HG03378 (cell line): ENCODE data around the gene RASSF3.
"Not testable (repeated sequence)": the region's sequence is repeated elsewhere in the genome, so short reads cannot be mapped to it uniquely, and the experiment has no call there.

Experiments used
- ATAC-seq: cut with Tn5 transposase; IDR thresholded peaks from one replicate; pipeline ENCODE4 v1.9.1; 2021; ENCODE audit warnings: mild to moderate bottlenecking, moderate library complexity; ENCODE audit not compliant: unreplicated experiment

RASSF3 gene

DNA sequence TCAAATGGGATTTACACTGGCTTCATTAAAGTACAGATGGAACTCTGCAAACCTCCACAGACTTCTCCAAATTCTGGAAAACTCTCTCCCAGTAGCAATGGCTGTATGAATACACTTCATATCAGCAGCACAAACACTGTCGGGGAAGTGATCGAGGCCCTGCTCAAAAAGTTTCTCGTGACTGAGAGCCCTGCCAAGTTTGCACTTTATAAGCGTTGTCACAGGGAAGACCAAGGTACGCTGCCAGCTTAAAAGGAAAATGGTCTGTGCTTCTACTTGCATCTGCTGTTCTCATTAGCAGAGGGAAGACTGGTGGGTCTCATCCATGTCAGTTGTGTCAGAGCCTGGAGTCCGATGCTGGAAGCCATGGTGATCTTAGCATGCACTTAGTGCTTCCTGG, 77.9 kb downstream of the RASSF3 start:
- no peak for ATAC-seq

DNA sequence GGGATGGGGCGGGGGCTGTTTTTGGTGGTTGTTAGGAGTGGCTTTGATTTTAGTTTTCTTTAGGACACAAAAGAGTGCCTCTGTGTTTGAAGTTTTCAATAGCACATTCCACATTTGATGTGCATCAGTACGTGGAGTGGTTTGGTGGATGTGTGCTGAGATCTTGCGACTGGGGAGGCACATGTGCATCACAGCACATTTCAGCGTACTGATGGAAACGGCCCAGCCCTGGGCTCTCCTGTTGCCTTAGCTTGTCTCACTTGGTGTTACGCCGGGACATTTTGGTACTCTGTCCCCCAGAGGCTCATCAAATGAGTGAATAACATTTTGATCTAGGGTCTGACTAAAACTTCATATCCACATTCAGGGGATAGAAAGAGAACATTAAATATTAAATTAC, 78.4 kb downstream of the RASSF3 start:
- ATAC-seq, result no peak

GRCh38 chr12:64690236-64690635, 79.9 kb downstream of the RASSF3 start:
- ATAC-seq, result not testable (repeated sequence)

DNA sequence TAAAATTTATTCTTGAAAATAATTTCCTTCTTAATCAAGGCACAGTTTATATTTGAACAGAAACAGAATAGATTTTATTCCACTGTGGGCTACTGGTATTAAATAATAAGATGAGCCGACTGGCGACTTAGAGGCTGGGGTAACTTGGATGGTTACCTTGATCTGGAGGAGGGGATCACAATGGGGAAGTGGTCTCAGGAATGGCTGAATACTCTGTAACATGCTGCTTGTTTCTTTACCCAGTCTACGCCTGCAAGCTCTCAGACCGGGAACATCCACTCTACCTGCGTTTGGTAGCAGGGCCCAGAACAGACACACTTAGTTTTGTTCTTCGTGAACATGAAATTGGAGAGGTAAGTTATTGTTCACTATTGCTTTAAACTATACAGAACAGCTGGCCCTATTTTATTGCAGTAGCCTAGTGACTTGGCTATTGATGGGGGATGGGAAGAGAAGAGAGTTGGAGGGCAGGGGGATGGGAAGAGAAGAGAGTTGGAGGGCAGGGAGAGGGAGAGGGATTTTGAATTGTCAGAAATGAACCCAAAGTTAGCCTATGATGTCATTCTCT, 81.0 kb downstream of the RASSF3 start:
- no peak for ATAC-seq

DNA sequence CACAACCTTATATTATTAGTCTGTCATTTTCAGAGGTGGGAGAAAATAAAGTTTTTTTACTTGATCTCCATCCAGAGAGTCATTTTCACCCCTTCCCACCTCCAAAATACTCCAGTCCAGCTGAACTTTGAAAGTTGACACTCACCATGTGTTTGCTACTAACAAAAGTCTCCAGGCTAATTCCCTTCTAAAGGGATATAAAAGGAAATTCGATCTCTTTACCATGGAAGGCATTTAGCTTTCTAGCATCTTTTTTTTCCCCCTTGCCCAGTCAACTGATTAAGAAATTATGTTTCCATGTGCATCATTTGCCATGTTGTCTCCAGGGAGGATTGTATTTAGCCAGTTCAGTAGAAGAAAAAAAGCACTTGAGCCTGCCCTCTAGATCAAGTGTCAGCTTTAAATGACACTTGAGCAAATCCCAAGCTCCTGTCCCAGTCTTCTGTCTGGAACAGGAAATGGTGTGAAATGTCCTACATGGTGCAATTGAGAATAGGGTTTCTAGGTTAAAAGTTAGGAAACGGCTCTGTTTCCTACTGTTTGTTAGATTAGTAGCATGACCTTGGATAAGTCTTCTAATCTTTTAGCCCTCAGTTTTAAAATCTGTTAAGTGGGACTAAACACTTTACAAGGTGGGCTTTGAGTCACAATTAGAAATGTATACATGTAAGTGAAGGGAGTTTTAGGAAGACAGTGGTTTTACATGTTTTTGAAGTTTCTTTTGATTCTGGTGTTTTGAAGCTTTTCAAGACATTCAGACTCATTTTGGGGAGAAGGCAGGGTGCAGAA, 81.7 kb downstream of the RASSF3 start:
- ATAC-seq, result no peak

DNA sequence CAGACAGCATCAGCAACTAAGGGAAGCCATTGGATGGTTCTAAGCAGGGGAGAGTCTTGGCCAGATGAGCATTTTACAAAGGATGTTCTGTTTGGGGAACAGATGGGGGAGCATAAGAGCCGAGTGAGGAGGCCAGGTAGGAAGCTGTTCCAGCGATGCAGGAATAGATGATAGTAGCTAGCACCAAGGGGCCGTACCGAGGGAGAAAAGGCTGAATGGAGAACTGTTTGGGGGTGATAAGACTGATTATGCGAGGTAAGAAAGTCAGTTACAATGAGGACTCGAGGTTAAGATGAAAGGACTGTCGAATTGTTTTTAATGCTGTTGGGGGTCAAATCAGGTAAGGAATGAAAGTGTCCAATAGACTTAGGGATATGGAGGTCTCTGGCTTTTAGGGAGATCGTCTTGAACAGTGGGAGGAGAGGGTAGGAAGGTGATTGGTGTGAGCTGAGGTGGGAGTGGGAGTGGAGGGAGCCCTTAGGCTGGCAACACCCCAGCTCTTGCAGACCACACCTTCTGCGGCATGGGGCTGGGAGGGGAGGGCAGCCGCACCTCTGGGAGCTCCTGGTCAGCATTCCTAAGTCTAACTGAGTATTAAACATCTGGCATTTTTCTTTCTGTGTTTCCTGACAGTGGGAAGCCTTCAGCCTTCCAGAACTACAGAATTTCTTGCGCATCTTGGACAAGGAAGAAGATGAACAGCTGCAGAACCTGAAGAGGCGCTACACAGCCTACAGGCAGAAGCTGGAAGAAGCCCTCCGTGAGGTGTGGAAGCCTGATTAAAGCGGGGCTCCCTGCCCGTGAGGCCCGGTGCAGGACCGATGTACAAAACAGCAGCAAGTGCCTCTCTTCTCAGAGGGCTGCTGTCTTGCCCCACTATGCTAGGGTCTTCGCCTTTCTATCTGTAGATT, 84.1 kb downstream of the RASSF3 start:
- ATAC-seq, result no peak

DNA sequence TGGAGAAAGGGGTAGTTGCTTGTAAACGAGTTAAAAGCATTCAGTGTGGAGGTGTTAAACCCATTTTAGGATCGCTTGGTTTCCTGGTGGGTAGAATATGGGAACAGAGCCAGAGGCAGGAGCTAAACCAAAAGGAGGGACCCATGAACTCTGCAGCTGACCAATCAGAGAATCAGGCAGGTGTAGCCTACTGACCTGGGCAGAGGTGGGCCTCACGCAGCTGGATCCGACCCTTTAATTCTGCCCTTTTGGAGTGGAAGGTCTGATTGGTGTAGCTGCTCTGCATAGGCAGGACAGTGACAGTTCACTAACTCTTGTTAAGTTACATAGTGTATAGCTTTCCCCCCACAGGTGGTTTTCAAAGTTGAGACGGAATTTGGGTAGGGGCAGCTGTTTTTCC, 85.3 kb downstream of the RASSF3 start:
- ATAC-seq, result no peak

DNA sequence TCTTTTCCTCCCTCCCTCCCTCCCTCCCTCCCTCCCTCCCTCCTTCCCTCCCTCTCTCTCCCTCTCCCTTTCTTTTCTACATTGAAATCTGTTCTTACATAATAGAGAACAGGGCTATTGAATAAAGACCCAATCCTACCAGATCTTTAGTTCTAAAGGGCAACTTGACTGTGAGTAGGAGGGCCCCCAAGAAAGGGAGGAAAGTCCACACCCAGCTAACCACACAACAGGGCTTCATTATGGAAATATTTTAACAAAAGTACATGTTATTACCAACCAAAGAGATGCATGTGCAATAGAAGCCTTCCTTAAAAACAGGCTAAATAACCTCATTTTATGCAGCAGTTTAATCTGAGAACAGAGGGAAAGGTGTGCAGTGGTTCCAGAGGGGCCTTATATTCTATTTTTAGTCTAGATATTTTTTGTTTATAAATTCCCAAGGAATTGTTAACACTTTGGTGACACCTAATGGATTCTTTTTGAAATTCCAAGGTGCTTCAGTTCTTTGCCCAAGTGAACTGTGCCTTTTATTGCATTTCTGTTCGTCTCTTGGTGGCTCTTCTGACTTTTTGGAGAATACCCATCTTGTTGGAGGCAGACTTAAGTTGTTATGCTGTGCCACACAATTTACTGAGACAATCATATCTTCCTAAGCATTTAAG, 85.9 kb downstream of the RASSF3 start:
- ATAC-seq, result no peak

DNA sequence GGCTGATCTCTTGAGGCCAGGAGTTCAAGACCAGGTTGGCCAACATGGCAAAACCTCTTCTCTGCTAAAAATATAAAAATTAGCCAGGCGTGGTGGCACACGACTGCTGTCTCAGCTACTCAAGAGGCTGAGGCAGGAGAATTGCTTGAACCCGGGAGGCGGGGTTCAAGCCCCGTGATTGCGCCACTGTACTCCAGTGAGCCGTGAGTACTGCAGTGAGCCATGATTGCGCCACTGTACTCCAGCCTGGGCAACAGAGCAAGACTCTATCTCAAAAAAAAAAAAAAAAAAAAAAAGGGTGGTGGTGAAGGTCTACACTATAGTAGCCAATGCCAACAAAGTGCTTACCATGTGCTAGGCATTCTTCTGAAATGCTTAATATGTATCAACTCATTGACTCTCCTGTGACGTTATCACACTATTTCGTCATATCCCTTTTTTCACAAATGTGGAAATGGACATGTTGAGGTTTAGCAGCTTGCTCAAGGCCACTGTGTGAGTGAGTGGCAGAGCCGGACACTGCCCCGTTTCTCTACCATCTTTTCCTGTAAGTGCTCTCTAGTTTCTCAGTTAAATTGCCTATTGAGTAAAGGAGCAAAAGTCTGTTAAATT, 89.3 kb downstream of the RASSF3 start:
- no peak for ATAC-seq

DNA sequence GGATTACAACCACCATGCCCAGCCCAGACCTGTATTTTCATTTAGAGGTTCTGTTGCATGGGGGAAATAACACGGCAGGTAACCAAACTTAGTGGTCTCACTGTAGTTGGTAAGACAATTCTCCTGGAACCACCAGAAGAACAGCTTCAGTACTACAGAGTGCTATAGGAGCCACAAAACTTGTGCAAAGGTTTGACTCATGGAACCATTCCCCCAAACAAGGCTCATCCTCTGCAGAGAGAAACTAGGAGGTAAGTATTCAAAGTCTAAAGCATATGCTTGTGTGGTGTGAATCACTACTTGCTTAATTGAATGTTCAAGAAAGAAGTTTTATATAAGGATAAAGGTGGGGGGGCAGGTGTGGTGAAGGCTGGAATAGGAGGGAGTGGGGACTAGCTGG, 90.2 kb downstream of the RASSF3 start:
- ATAC-seq, result no peak

DNA sequence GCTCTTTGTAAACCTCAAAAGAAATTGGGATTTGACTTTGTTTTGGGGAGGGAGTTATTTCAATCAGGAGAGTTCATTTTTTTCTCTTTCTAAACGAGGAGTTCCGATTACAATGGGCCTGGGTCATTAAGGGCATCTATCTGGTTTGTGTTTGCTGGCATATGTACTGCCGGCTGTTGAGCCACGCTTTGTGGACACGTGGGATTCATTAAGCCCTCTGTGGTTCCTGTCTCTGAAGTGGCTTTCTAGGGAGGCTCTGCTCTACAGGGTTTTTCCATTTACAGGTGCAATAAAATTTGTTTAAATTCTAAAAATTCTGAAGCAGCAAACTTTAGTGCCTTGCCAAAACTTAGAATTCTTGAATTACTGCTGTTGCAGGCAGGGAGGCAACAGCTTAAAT, 91.0 kb downstream of the RASSF3 start:
- no peak for ATAC-seq

DNA sequence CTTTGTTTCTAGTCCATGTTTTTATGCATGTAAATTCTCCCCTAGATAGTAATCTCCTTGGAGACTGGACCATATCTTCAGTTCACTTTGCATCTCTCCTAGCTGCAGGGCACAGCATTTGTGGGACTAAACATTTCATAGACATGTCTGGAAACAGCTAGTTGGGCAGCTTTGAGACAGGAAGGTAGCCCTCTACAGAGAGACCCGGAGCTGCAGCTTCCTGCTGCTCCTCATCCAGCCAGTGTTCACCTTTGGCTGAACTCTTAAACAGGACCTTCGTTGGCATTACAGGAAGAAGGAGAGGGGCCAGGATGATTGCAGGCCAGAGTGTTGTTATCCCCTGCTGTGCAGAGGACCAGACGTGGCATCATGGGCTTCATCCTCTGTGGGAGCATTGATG, 96.0 kb downstream of the RASSF3 start:
- no peak for ATAC-seq

- no peak for ATAC-seq
Observed at GRCh38 chr12:64706857-64707256, 96.6 kb downstream of the RASSF3 start.

GRCh38 chr12:64707362-64707761, 97.1 kb downstream of the RASSF3 start:
- ATAC-seq, result no peak

DNA sequence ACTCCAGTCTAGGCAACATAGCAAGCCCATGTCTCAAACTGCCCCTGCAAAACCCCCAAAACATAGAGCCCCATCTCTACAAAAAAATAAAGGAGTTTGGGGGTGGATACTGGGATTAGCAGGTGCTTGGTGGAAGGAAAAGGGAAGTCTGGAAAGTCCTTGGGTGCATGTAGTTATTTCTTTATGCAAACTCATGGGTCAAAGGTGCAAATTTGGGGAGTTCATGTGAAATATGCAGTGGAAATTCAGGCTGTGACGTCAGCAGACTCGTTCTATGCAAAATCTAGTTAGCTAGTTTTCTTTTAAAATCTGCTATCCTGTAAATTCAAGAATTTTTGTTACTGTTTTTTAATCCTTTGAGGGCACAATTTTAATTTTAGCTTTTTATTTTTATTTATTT, 97.6 kb downstream of the RASSF3 start:
- ATAC-seq, result no peak

DNA sequence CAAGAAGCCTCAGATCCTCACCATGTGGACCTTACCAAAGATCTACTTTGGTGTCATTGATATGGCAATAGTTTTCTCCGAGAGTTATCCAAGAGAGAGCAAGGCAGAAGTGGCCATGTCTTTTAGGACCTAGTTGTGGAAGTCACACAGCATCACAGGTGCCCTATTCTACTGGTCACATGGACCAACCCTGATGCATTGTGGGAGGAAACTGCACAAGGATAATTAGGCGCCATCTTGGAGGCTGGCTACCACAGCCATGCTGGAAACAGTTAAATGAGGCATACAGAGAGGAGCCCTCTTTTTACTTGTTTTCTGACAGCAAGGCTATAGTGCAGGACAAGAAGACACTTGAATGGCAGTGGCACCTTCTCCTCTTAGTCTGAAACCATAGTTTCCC, 99.1 kb downstream of the RASSF3 start:
- ATAC-seq, result no peak

- ATAC-seq, result no peak
Observed at GRCh38 chr12:64713376-64713775, 103.1 kb downstream of the RASSF3 start.

- ATAC-seq, result peak; percentile 59
Observed at GRCh38 chr12:64714551-64714968, 104.3 kb downstream of the RASSF3 start.

DNA sequence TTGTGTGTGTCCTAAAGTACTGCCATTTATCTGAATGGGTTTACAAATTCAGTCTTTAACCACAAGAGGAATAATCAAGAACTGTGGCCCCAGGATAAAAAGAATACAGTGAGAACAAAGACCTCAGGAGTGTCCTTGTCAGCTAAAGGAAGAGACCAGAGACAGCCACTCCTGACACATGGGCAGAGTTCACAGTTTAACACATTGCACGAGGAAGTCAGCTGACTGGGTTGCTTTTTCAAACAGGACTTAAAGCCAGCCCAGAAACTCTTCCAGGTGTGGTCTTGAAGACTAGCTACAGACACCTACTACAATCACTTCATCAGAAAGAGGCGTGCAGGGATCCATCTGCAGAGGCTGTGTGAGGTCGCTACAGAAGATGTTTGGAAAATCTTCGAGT, 106.1 kb downstream of the RASSF3 start:
- no peak for ATAC-seq

DNA sequence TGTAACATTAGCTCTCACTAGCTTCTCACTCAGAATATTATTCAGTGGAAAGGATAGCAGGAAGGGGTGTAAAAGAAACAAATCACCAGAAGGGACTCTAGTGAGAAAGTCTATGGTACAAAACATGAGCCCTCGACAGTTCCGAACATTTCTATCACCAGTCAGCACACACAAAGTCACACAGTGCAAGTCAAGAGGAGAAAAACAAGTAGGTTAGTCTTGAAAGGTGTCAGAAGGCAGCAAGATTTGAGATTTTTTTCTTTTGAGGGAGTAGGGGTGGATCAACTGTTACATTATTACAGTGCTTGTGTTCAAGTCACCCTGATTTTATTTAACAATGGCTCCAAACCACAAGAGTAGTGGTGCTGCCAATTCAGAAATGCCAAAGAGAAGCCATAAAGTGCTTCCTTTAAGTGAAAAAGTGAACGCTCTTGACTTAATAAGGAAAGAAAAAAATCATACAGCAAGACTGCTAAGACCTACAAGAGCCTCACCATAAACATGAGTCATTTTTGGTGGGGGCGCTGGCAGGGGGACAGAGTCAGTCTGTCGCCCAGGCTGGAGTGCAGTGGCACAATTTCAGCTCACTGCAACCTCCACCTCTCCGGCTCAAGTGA, 106.7 kb downstream of the RASSF3 start:
- ATAC-seq, result no peak
